H9 (cell line): ENCODE results near the gene GARRE1. TPM values are rescaled to one million over a fixed set of nuclear protein-coding genes. Genes with fewer than 3 reads are reported as not detected.

Source experiments
- DNase-seq: peaks from one replicate; pipeline ENCODE4 v3.0.0-alpha.2; 2017
- H2AFZ ChIP-seq: one replicate; pipeline ENCODE4 v1.6.1; 2013; ENCODE audit warnings: mild to moderate bottlenecking, low read length, control low read depth, moderate library complexity
- H2AK5ac ChIP-seq: 2 replicates; pipeline ENCODE4 v1.6.1; 2013; ENCODE audit warnings: low read length, control low read depth, mixed read lengths; ENCODE audit not compliant: insufficient read length
- H2BK120ac ChIP-seq: one replicate; pipeline ENCODE4 v1.6.1; 2013; ENCODE audit warnings: low read depth, mild to moderate bottlenecking, low read length, control low read depth, inconsistent platforms; ENCODE audit not compliant: poor library complexity, severe bottlenecking
- H2BK12ac ChIP-seq: 2 replicates; pipeline ENCODE4 v1.6.1; 2013; ENCODE audit warnings: low read length, control low read depth, mixed read lengths, low read depth; ENCODE audit not compliant: insufficient read length
- H2BK15ac ChIP-seq: 2 replicates; pipeline ENCODE4 v1.6.1; 2013; ENCODE audit warnings: low read depth, low read length, control low read depth
- H2BK20ac ChIP-seq: one replicate; pipeline ENCODE4 v1.6.1; 2013; ENCODE audit warnings: low read depth, mild to moderate bottlenecking, low read length, control low read depth, inconsistent platforms; ENCODE audit not compliant: poor library complexity, severe bottlenecking
- H2BK5ac ChIP-seq: 2 replicates; pipeline ENCODE4 v1.6.1; 2013; ENCODE audit warnings: low read length, control low read depth, mixed read lengths; ENCODE audit not compliant: insufficient read length
- H3K14ac ChIP-seq: 2 replicates; pipeline ENCODE4 v1.6.1; 2013; ENCODE audit warnings: low read length, control low read depth; ENCODE audit not compliant: insufficient read depth
- H3K18ac ChIP-seq: 2 replicates; pipeline ENCODE4 v1.6.1; 2013; ENCODE audit warnings: low read depth, mild to moderate bottlenecking, mixed read lengths, low read length, control low read depth; ENCODE audit not compliant: insufficient read length
- H3K23ac ChIP-seq: 2 replicates; pipeline ENCODE4 v1.6.1; 2013; ENCODE audit warnings: low read length, control low read depth, mixed read lengths, low read depth; ENCODE audit not compliant: insufficient read length
- H3K23me2 ChIP-seq: 2 replicates; pipeline ENCODE4 v1.6.1; 2013; ENCODE audit warnings: low read depth, mild to moderate bottlenecking, mixed read lengths, low read length, control low read depth; ENCODE audit not compliant: insufficient read length, poor library complexity, severe bottlenecking
- H3K27ac ChIP-seq: 2 replicates; pipeline ENCODE4 v1.5.1; 2013; ENCODE audit warnings: low read length, control low read depth, mixed read lengths, low read depth; ENCODE audit not compliant: insufficient read length
- H3K27me3 ChIP-seq: 2 replicates; pipeline ENCODE4 v1.6.1; 2013; ENCODE audit warnings: low read length, control low read depth, inconsistent platforms; ENCODE audit not compliant: insufficient read depth
- H3K4ac ChIP-seq: 2 replicates; pipeline ENCODE4 v1.6.1; 2013; ENCODE audit warnings: low read depth, mild to moderate bottlenecking, control low read depth, inconsistent platforms, low read length, moderate library complexity
- H3K4me1 ChIP-seq: 2 replicates; pipeline ENCODE4 v1.6.1; 2013; ENCODE audit warnings: low read length, control low read depth, inconsistent platforms; ENCODE audit not compliant: insufficient read depth
- H3K4me2 ChIP-seq: 2 replicates; pipeline ENCODE4 v1.6.1; 2013; ENCODE audit warnings: low read length, control low read depth, mixed read lengths; ENCODE audit not compliant: insufficient read length, insufficient read depth
- H3K56ac ChIP-seq: 2 replicates; pipeline ENCODE4 v1.6.1; 2013; ENCODE audit warnings: low read depth, mild to moderate bottlenecking, mixed read lengths, low read length, control low read depth; ENCODE audit not compliant: insufficient read length
- H3K79me1 ChIP-seq: 2 replicates; pipeline ENCODE4 v1.6.1; 2013; ENCODE audit warnings: low read depth, mild to moderate bottlenecking, moderate library complexity, low read length, control low read depth, inconsistent platforms; ENCODE audit not compliant: insufficient read depth, poor library complexity, severe bottlenecking
- H3K79me2 ChIP-seq: 2 replicates; pipeline ENCODE4 v1.6.1; 2013; ENCODE audit warnings: low read length, control low read depth, inconsistent platforms; ENCODE audit not compliant: insufficient read depth
- H3K9ac ChIP-seq: 2 replicates; pipeline ENCODE4 v1.6.1; 2013; ENCODE audit warnings: low read length, control low read depth, mixed read lengths; ENCODE audit not compliant: insufficient read length; ENCODE audit errors: extremely low read depth
- H3K9me3 ChIP-seq: one replicate; pipeline ENCODE4 v1.6.1; 2013; ENCODE audit warnings: low read depth, low read length, inconsistent platforms; ENCODE audit not compliant: control insufficient read depth
- H3T11ph ChIP-seq: one replicate; pipeline ENCODE4 v1.6.1; 2013; ENCODE audit warnings: mild to moderate bottlenecking, low read length, control low read depth, inconsistent platforms
- H4K20me1 ChIP-seq: one replicate; pipeline ENCODE4 v1.6.1; 2013; ENCODE audit not compliant: control insufficient read depth, insufficient read length, insufficient read depth
- H4K5ac ChIP-seq: 2 replicates; pipeline ENCODE4 v1.6.1; 2013; ENCODE audit warnings: low read depth, mild to moderate bottlenecking, mixed read lengths, low read length, control low read depth; ENCODE audit not compliant: insufficient read length
- H4K8ac ChIP-seq: replicated peaks from 2 replicates; pipeline ENCODE4 v1.6.1; 2013; ENCODE audit warnings: low read length, control low read depth, mixed read lengths, low read depth; ENCODE audit not compliant: insufficient read length
- H4K91ac ChIP-seq: 2 replicates; pipeline ENCODE4 v1.6.1; 2013; ENCODE audit warnings: low read depth, mild to moderate bottlenecking, moderate library complexity, mixed read lengths, low read length, control low read depth; ENCODE audit not compliant: insufficient read length
- H3K27ac Mint-ChIP-seq, 3 experiments: 2 replicates in 2 of 3; 3 replicates in 1 of 3; pipeline ENCODE4 v1.8.0; 2020 to 2021; ENCODE audit warnings: mixed read lengths in 3 of 3, mild to moderate bottlenecking in 1 of 3, moderate library complexity in 1 of 3
- H3K27me3 Mint-ChIP-seq: 2 replicates; pipeline ENCODE4 v1.8.0; 2021; ENCODE audit warnings: low read depth, mild to moderate bottlenecking, moderate library complexity, mixed read lengths
- H3K36me3 Mint-ChIP-seq, 3 experiments: 2 replicates in 2 of 3; 3 replicates in 1 of 3; pipeline ENCODE4 v1.8.0; 2020 to 2021; ENCODE audit warnings: low read depth in 3 of 3, mixed read lengths in 3 of 3; ENCODE audit not compliant: insufficient read depth in 1 of 3
- H3K4me1 Mint-ChIP-seq, 2 experiments: 2 replicates each; pipeline ENCODE4 v1.8.0; 2020; ENCODE audit warnings: mixed read lengths in 2 of 2
- H3K4me3 Mint-ChIP-seq, 2 experiments: 2 replicates in 1 of 2; 3 replicates in 1 of 2; pipeline ENCODE4 v1.8.0; 2020 to 2021; ENCODE audit warnings: mild to moderate bottlenecking in 2 of 2, mixed read lengths in 2 of 2, moderate library complexity in 1 of 2
- H3K9me3 Mint-ChIP-seq, 2 experiments: 2 replicates in 1 of 2; 3 replicates in 1 of 2; pipeline ENCODE4 v1.8.0; 2020; ENCODE audit warnings: mild to moderate bottlenecking in 2 of 2, mixed read lengths in 2 of 2, moderate library complexity in 1 of 2
- WGBS: extraction: QIAGEN DNeasy Blood & Tissue Kit; methylation state at CpG from one replicate; pipeline ENCODE4 v1.1.7; 2013; ENCODE audit warnings: missing lambda C conversion rate, low lambda C conversion rate, mixed read lengths; ENCODE audit not compliant: insufficient read length; ENCODE audit errors: extremely low coverage; 5-methylcytosine and 5-hydroxymethylcytosine counted together
- total RNA-seq: library from RNA; stranded (reverse); gene quantifications from 2 replicates; pipeline ENCODE4 v1.2.1, GENCODE V29; 2021
- TF ChIP-seq, protein P1 (sequence below): fragments of 200-600 bp; sonication (generic); conservative IDR thresholded peaks from 3 replicates; pipeline ENCODE4 v1.8.0; 2021; ENCODE audit warnings: antibody characterized with exemption, mild to moderate bottlenecking

GARRE1 gene
- total RNA-seq, 1 experiment from 2014 or later, result 24.1 TPM

DNA sequence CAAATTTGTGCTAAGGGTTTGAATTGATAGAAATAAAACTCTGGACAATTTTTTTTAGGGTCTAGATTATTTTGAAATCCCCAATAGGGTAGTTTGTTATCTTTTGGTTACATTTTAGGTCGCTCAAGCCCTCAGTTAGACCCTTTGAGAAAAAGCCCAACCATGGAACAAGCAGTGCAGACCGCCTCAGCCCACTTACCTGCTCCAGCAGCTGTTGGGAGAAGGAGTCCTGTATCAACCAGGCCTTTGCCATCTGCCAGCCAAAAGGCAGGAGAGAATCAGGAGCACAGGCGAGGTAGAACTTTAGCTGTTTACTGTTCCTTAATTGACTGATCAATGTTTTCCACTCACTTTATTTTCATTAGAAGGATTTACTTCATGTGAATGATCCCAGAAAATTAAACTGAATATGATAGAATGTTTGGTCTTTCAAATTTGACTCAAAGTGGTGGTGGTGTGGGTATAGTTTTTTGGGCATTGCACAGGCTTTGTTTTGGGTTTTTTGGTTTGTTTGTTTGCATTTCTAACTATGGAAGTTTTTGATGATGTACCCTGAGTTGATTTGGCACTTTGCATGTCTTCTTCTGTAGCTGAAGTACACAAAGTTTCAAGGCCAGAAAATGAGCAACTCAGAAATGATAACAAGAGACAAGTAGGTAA lies 39.2 kb upstream of the GARRE1 start:
- no peak overlapping the region for H3K9ac ChIP-seq
- peaks cover 30 to 67% (median 57%) of the 10 kb centered on the region in 3 experiments for H3K36me3 Mint-ChIP-seq
- WGBS, result no CpG with 5 or more reads among the region's 3 CpGs
- no peak overlapping the region for H4K91ac ChIP-seq
- H2BK5ac ChIP-seq, result no peak overlapping the region
- H2BK15ac ChIP-seq, result no peak overlapping the region
- no peak overlapping the region for H3K14ac ChIP-seq
- no peaks in the 10 kb centered on the region for H3K9me3 Mint-ChIP-seq
- no peaks in the 10 kb centered on the region for H3K79me2 ChIP-seq
- H3K79me1 ChIP-seq, result no peaks in the 10 kb centered on the region
- no peak overlapping the region for H3K23ac ChIP-seq
- no peak overlapping the region for H2BK12ac ChIP-seq
- H3K9me3 ChIP-seq, result no peaks in the 10 kb centered on the region
- no peaks in the 10 kb centered on the region for H4K20me1 ChIP-seq
- H3K4ac ChIP-seq, result no peak overlapping the region
- TF ChIP-seq, protein P1, sequence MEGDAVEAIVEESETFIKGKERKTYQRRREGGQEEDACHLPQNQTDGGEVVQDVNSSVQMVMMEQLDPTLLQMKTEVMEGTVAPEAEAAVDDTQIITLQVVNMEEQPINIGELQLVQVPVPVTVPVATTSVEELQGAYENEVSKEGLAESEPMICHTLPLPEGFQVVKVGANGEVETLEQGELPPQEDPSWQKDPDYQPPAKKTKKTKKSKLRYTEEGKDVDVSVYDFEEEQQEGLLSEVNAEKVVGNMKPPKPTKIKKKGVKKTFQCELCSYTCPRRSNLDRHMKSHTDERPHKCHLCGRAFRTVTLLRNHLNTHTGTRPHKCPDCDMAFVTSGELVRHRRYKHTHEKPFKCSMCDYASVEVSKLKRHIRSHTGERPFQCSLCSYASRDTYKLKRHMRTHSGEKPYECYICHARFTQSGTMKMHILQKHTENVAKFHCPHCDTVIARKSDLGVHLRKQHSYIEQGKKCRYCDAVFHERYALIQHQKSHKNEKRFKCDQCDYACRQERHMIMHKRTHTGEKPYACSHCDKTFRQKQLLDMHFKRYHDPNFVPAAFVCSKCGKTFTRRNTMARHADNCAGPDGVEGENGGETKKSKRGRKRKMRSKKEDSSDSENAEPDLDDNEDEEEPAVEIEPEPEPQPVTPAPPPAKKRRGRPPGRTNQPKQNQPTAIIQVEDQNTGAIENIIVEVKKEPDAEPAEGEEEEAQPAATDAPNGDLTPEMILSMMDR, result no peak
- no peak for DNase-seq
- H3K4me3 Mint-ChIP-seq, result no peak overlapping the region
- H2BK20ac ChIP-seq, result no peak overlapping the region
- H3K27ac ChIP-seq, result no peak overlapping the region
- no peak overlapping the region for H2AFZ ChIP-seq
- no peak overlapping the region for H3K56ac ChIP-seq
- H3K18ac ChIP-seq, result no peak overlapping the region
- H3K4me1 ChIP-seq, result no peaks in the 10 kb centered on the region
- no peak overlapping the region for H2BK120ac ChIP-seq
- no peaks in the 10 kb centered on the region for H3K27me3 Mint-ChIP-seq
- H4K8ac ChIP-seq, result no peak overlapping the region
- no peaks in the 10 kb centered on the region for H3K4me1 Mint-ChIP-seq
- H4K5ac ChIP-seq, result no peak overlapping the region
- no peaks in the 10 kb centered on the region for H3K27me3 ChIP-seq
- 0 out of 7 replicates have a peak overlapping the region, but pooled peaks of 1 of the 3 experiments have one; percentile 35 for H3K27ac Mint-ChIP-seq
- H3K23me2 ChIP-seq, result no peaks in the 10 kb centered on the region
- no peak overlapping the region for H2AK5ac ChIP-seq
- no peak overlapping the region for H3K4me2 ChIP-seq
- no peak overlapping the region for H3T11ph ChIP-seq
